HG02759 (cell line): ENCODE measurements around the gene OR1A2.
"Not testable (repeated sequence)": the region's sequence is repeated elsewhere in the genome, so short reads cannot be mapped to it uniquely, and the experiment has no call there.

ENCODE experiments used
- ATAC-seq: cut with Tn5 transposase; IDR thresholded peaks from one replicate; pipeline ENCODE4 v1.9.1; 2021; ENCODE audit warnings: mild to moderate bottlenecking, moderate library complexity; ENCODE audit not compliant: unreplicated experiment

Gene OR1A2, protein sequence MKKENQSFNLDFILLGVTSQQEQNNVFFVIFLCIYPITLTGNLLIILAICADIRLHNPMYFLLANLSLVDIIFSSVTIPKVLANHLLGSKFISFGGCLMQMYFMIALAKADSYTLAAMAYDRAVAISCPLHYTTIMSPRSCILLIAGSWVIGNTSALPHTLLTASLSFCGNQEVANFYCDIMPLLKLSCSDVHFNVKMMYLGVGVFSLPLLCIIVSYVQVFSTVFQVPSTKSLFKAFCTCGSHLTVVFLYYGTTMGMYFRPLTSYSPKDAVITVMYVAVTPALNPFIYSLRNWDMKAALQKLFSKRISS

DNA sequence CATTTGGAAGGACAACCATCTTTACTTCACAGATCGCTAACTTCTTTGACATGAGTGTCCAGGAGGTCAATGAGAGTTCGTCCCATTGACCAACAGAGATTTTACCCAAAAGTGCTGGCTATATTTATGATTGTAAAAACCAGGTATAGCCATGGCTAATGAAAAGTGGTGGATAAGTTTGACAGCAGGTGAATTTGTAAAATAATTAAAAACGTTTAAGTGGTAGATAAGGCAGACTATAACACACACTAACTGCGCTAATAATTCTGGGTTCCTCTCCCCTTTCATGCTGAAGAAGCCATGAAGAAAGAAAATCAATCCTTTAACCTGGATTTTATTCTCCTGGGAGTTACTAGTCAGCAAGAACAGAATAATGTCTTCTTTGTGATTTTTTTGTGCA lies at the start of gene OR1A2:
Gene OR1A2 (plus strand): TSS at position 301 of the 400 bp plus-strand sequence. CDS start 0 bp downstream, at position 301.
- no peak for ATAC-seq

DNA sequence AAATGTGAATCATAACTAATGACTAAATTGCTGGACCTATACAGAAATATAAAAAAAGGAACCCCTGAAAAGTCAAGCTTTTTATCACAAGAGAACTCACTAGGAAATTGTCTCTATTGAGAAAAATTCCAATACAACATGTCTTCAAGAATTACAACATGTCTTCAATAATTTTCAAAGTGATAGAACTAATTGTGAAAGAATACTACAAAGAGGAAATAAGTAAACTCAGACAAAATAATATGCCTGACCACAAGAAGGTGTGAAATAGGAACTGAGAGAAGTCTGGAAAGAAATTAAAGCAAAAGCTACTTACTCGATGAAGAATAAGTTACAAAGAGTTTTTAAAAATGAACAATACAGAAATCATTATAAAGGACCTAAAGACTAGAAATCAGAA lies 40.1 kb upstream of the OR1A2 start:
- no peak for ATAC-seq

DNA sequence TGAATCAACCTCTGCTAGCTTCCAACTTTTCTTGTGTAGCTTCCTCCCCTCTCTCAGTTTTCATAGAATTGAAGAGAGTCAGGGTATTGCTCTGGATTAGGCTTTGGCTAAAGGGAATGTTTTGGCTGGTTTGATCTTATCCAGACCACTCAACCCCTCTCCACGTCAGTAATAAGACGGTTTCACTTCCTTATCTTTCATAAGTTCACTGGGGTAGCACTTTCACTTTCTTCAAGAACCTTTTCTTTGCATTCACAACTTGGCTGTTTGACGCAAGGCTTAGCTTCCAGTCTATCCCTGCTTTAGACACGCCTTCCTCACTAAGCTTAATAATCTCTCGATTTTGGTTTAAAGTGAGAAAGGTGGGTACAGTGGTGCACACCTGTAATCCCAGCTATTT lies 29.7 kb upstream of the OR1A2 start:
- no peak for ATAC-seq

DNA sequence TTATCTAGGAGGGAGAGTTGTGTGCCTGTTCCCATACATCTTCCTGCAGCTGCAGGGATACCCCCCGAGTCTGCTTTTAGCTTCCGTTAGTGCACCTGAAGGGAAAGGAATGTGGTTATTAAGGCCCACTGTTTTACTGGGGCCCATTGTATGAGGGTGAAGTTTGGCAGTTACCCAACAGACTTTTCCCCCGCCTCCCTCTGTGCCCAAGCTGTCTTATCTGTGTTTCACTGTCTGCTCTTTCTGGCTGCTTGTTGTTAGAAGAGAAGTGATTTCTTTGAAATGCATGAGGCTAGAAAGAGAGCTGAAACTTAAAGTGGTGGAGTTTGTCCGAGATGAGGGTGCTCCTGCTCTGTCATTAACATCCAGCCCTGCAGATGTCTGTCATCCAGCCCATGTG lies 7.4 kb upstream of the OR1A2 start:
- ATAC-seq: no peak

DNA sequence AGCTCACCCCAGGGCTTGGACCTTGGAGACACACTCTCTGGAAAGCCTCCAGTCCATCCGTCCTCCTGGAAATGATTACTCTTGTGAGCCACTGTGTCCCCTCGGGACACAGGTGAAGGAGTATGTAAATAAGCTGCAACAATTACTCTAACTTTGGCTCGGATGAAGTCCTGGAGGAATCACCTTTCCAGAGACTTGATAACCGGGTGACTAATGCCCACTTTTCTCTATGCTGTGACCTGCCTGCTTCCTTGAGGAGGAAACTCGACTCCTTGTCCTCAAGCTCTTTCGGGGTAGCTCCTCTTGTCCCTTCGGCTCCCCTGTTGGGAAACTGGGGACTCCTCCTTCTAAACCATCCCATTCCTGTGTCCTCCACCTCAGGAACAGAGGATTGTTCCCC lies 10.0 kb downstream of the OR1A2 start, which contains the start of gene OR1A1:
Gene OR1A1 (plus strand): TSS at position 301 of the 400 bp plus-strand sequence. CDS start 7,954 bp downstream, outside the sequence.
- ATAC-seq: no peak

DNA sequence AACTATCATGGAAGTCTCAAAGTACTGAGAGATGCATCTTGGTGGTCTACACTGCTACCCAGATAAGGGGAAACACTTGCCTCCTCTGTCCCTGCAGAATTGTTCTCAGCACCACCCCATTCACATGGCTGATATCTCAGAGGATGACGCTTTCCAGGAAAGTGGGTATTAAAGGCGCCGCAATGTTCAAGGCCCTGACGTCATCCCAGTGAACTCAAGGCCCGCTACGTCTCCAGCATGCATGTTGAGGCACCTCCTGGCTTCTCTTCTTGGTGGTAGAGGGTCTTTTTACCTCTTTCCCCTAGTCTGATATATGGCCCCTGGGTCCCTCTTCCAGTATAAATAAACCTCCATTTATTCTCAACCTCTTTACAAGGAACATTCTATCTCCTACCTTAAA lies 11.2 kb downstream of the OR1A2 start:
- ATAC-seq: no peak

DNA sequence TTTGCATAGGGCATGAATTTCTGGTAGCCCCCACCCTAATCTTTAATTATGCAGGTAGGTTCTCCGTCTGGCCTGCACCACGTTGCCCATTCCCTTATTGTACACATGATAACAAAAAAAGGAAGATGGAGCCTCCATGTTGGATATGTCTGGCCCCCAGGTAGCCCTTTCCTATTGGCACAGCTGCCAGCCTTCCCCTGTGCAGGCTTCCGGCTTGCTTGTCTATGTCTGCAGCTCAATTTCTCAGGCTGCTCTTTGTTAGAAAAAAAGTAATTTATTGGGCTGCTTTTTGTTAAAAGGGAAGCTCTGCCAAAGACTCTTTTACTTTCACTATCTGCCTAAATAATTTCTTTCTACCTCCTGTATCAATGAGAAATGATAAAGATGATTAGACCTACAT lies 15.7 kb downstream of the OR1A2 start:
- no peak for ATAC-seq

DNA sequence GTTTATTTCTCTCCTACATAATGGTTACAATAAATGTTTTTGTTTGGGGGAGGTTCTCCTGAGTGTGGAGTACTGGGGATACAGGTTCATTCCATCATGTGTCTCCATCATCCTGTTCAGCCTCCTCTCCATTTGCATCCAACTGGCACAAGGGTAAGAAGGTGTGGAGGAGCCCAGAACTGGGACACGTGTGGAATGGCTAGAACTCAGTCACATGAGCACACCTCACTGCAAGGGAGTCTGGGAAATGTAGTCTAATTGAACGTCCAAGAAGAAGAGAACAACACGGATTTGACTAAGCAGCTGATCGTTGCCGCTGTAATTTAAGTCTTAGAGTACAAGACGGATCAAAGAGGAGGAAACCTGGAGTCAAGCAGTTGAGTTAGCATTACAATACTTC lies 16.3 kb downstream of the OR1A2 start:
- no peak for ATAC-seq

DNA sequence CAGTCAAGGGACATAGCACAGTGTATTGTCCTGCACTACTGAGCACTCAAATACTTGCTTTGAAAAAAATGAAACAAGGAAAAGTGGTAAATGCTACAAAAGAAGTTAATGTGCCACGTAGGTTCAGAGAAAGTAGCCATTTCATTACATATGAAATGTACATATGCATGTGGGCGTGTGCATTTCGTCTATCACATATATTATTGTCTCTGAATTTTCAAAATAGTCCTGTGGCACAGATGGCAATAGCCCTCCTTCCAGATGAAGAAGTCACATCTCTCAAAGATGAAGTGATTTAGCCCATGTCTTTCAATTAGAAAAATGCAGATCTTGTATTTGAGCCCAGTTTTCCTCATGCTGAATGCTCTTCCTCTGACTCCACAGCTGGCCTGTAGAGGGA lies 22.7 kb downstream of the OR1A2 start:
- not testable (repeated sequence) for ATAC-seq

DNA sequence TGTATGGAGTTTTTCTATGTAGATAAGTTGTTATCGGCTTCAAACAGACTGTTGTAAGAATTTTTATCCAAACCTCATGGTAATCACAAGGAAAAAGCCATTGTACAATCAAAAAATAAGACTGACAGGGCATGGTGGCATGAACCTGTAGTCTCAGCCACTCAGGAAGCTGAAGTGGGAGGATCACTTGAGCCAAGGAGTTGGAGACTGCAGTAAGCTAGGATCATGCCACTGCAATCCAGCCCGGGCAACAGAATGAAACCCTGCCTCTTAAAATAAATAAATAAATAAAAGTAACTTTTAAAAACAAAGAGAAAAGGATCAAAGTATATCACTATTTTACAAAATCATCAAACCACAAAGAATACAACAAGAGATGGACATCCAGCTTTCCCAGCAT lies 24.5 kb downstream of the OR1A2 start:
- ATAC-seq: no peak

DNA sequence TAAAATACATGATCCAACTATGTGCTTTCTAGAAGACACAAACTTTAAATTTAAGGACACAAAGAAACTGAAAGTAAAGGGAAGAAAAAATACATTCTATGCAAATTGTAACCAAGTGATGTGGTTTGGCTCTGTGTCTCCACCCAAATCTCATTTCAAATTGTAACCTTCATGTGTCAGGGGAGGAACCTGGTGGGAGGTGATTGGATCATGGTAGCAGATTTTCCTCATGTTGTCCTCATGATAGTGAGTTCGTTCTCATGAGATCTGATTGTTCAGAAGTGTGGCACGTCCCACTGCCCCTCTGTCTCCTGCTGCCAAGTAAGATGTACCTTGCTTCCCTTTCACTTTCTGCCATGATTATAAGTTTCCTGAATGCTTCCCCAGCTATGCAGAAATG lies 25.2 kb downstream of the OR1A2 start:
- ATAC-seq: no peak

DNA sequence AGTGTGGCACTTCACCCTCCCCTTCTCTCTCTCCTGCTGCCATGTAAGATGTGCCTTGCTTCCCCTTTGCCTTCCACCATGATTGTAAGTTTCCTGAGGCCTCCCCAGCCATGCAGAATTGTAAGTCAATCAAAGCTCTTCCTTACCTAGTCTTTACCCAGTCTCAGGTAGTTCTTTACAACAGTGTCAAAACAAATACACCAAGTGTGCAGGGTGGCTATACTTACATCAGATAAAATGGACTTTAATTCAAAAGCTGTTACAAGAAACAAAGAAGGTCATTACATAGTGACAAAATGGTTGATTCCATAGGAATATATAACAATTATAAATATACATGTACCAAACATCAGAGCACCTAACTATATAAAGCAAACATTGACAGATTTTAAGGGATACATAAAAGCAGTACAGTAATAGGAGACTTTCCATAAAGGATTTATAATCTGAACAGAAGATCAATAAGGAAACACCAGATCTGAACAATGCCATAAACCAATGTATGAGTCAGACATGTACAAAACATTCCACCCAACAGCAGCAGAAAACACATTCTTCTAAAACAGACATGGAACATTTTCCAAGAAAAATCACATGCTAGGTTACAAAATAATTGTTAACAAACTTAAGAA lies 27.5 kb downstream of the OR1A2 start:
- ATAC-seq: not testable (repeated sequence)

DNA sequence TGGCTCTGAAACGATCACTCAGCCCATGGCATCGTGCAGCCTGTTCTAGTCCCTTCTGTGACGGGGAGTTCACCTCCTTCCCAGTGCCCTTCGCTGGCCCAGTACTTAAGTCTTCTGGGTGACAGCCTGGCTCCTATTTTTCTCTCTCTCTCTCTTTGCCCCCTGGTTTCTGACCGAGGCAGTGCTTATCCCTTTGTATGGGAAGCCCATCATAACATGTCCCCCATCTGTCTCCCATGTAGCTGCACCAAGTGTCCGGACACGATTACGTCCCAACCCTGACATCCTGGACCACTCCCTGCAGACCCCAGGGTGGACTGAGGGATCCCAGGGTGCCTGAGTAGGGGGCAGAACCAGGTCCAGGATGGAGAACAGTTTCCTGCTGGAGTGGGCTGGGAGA lies 35.0 kb downstream of the OR1A2 start:
- ATAC-seq: not testable (repeated sequence)

DNA sequence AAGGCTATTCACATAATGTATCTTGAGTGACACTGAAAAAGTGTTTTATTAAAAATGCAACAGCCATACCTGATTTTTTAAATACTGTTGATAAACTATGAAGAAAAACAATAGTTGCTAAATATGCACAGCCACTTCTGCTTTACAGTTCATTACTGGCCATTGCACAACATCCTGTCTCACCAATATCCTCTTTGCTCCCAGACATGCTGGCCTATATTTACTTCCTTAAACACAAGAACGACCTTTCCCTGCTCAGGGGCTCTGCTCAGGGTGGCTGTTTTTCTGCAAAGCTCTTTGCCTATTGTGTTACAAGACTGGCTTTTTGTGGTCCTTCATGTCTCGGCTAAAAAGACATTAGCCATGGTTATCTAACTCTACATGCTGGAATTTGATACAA lies 41.4 kb downstream of the OR1A2 start:
- ATAC-seq: not testable (repeated sequence)

DNA sequence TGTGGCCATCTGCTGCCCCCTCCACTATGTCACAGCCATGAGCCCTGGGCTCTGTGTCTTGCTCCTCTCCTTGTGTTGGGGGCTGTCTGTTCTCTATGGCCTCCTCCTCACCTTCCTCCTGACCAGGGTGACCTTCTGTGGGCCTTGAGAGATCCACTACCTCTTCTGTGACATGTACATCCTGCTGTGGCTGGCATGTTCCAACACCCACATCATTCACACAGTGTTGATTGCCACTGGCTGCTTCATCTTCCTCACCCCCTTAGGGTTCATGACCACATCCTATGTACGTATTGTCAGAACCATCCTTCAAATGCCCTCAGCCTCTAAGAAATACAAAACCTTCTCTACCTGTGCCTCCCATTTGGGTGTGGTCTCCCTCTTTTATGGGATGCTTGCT lies 43.7 kb downstream of the OR1A2 start:
- not testable (repeated sequence) for ATAC-seq

DNA sequence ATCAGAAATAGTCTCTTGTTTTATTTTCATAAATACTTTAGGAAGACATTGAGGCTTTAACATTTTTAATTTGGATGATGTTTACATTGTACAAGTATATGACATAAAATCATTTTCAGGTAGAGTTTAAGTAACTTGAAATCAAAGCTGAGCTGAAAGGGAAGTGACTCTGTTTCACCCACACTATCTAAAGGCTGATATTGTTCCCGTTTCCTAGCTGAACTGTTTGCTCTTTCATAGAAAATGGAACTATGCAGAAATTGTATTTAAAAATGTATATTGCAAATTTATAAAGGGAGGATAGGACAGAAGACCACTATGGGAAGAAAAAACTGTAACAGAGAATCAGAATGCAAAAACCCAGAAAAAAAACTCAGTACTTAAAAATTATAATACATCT lies 47.5 kb downstream of the OR1A2 start:
- ATAC-seq: not testable (repeated sequence)
